RPMI8226 (cell line): ENCODE results near the gene NOP14.
"Not testable (repeated sequence)": the region's sequence is repeated elsewhere in the genome, so short reads cannot be mapped to it uniquely, and the experiment has no call there.

Experiments used
- DNase-seq: peaks from one replicate; pipeline ENCODE4 v3.0.0-alpha.2; 2015

The NOP14 gene

GRCh38 chr4:2941138-2942036 is 21.8 kb downstream of the NOP14 start:
- no peak for DNase-seq

- no peak for DNase-seq
Observed at GRCh38 chr4:2940267-2941137, 22.7 kb downstream of the NOP14 start.

GRCh38 chr4:2939383-2940243 is 23.6 kb downstream of the NOP14 start:
- no peak for DNase-seq

GRCh38 chr4:2938906-2939305 is 24.3 kb downstream of the NOP14 start:
- DNase-seq = no peak

- not testable (repeated sequence) for DNase-seq
Observed at GRCh38 chr4:2938411-2938810, 24.8 kb downstream of the NOP14 start.

DNA sequence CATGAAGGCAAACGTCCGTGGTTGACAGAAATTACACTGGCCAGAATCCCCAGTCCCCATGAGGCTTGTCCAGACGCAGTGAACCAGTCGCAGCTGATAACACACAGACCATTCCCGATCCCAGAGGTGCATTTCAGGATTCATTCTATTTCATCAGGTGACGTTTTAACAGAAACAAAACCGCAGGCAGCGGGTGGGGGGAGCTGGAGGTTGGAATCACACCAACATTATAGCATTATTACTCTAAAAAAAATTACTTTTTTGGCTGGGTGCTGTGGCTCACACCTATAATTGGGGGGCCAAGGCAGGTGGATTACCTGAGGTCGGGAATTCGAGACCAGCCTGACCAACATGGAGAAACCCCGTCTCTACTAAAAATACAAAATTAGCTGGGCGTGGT is 25.2 kb downstream of the NOP14 start:
- DNase-seq = no peak

DNA sequence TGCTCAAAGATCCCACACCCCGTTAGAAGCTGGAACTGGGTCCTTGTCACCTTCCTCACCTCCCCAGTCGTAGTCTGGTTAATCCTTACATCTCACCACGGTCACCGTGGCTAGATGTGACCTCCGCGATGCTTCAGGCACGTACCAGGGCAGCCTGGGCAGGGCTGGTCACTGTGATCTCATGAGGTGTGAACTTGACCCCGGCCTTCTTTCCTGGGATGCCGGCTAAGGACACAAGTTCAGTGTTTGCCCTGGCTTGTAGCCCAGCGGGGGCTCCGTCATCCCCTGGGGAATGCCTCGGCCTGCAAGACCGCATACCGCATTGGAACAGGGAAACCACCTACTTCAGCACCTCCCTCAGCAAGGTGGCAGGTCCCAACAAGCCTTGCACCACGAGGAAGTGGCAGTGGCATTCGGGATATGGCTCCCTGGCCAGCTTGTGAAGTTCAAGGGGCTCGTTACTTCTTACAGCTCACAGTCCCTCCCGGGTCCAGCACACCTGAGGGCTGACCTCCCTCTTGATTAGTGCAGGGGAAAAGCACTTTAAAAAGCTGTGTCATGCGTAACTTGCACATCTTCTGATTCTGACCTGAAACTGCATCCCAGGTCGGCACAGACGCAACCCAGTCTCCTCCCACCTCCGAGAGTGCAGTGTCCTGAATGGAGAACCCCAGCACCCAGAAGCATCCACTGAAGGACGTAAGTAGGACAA is 25.9 kb downstream of the NOP14 start:
- DNase-seq = no peak

GRCh38 chr4:2936773-2937145 is 26.4 kb downstream of the NOP14 start:
- DNase-seq = peak; percentile 22

DNA sequence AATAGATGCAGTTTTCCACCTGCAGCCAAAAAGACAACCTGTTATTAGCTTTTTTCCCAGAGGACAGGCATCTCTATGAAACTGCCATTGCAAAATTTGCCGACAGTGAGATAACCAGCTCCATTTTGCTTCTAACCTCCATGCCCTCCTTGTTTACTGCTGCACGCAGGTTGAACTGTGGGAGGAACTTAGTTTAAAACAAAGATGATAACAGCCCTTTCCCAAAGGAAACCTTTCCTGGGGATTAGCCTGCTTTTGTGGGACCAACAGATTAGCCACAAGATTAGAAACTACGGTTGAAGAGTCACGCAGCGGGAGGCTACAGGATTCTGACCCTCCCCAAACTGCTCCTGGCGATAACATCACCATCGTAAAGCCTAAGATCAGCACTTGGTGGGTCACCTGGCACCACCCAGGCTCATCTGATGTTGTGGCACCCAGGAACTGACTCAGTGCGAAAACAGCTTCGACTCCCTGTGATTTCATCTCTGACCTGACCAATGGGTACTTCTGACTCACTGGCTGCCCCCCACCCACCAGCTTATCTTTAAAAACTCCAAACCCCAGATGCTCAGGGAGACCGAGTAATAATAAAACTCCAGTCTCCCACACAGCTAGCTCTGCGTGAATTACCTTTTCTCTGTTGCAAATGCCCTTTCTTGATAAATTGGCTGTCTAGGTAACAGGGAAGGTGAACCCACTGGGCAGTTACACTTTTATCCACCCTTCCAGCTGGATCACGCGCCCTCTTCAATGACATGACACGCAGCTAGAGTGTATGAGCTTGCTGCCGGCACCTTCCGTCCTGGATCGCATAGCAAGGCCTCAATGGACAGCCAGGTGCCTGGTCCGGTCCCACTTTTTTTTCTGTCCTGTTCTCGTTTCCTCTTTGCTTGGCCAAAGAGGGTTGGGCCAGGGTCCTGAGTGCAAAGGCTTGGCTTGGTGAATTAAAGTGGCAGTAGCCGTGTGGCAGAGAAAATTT is 27.2 kb downstream of the NOP14 start:
- no peak for DNase-seq

GRCh38 chr4:2934813-2935761 is 28.1 kb downstream of the NOP14 start:
- peak; percentile 92 for DNase-seq

GRCh38 chr4:2934077-2934812 is 29.0 kb downstream of the NOP14 start:
- no peak for DNase-seq

DNA sequence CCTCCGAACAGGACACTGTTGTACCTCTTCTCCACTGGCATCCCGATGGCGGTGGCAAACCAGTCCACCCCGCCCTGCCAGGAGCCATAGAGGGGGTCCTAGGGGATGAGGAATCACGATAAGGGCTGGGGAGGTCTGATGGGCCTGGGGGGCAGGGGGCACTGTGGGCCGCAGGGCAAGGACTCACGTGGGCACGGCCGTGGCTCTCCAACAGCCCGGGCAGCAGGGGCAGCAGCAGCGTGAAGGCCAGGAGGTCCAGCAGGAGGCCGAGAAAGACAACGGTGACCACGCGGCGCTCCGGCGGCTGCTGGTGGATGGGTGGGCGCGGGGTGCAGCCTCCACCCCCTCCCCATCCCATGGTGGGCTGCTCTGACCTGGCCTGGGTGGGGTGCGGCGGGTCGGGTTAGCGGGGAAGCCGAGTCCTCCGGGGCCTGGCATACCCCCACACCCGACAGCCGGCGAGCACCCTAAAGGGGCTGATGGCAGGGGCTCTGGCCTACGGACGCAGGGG is 29.6 kb downstream of the NOP14 start:
- no peak for DNase-seq

DNA sequence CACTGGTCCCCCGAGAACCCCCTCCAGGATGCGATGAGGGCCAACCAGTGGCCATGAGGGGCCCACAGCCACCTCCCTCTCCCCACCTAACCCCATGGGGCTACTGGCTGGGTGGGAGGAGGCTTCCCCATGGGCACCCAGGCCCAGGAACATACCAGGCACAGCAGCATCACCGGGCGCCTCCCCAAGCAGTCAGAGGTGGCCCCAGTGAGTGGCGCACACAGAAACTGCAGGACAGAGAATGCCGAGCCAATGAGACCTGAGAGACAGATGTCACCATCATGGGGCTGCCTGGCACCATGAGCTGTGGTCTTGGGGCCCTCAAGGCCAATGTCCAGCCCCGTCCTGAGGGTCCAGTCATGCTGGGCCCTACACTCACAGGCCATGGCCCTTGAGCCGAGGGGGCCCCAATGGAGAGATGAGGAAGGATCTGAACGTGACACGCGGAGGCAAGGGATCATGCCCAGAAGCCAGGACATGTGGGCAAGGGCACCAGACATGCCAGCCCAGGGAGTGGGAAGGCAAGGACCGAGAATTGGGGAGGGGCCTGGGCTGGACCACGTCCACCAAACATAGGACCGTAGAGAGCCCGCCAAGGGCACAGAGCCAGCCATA is 30.1 kb downstream of the NOP14 start:
- no peak for DNase-seq

DNA sequence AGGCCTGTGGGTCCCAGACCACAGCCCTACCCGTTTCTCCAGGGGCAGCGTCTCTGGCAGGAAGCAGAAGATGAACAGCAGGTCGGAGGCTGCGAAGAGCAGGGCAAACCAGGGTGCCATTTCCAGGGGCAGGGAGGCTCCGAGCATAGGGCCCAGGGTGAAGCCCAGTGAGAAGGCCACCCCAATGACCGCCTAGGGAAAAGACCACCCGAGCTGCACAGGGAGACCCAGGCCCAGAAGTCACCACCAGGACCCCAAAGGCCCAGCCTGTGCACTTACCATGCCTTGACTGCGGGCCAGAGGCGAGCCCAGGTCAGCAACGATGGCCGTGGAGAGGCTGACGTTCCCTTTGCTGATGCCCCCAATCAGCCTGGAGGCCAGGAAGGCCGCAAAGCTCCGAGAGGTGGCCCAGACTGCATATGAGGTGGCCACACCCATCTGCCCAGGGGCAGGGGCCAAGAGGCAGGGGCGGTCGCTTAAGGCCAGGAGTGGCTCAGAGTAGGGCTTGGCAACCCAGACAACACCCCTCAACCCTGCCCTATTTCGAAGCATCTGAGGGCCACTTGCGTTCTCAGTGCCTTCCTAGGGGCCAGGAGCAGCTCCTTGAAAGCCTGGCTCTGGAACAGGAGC is 30.8 kb downstream of the NOP14 start:
- DNase-seq = no peak

DNA sequence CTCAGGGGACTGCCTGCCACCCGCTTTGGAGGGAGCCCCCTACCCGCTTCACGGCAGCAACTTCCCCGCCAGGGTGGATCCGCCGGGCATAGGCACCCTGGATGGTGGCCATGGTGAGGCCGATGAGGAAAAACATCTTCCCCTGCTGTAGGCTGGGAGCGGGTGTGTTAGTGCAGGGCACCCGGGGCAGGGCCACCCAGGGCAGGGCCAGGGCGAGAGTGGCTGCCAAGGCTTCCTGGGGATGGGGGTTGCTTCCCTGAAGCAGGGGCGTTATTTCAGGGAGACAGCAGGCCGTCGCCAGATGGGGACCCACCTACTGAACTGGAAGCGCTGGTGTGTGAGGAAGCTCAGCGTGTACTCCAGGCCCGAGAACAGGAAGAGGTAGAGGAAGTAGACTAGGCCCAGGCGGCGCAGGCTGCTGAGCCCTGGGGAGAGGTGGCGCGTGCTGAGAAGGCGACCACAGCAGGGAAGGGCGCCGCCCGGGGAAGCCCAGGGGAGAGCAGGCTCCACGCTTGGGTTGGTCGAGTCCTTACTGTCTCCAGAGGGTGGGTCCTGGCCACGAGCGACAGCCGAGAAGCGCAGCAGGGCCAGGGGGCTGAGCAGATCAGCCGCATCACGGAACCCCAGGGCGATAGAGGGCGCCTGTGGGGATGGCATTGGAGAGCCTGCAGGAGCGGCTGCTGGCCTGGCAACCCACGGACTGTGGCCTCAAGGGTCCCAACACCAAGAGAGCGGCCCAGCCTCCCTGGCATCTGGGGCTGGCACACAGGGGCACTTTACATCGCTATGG is 31.5 kb downstream of the NOP14 start:
- no peak for DNase-seq

DNA sequence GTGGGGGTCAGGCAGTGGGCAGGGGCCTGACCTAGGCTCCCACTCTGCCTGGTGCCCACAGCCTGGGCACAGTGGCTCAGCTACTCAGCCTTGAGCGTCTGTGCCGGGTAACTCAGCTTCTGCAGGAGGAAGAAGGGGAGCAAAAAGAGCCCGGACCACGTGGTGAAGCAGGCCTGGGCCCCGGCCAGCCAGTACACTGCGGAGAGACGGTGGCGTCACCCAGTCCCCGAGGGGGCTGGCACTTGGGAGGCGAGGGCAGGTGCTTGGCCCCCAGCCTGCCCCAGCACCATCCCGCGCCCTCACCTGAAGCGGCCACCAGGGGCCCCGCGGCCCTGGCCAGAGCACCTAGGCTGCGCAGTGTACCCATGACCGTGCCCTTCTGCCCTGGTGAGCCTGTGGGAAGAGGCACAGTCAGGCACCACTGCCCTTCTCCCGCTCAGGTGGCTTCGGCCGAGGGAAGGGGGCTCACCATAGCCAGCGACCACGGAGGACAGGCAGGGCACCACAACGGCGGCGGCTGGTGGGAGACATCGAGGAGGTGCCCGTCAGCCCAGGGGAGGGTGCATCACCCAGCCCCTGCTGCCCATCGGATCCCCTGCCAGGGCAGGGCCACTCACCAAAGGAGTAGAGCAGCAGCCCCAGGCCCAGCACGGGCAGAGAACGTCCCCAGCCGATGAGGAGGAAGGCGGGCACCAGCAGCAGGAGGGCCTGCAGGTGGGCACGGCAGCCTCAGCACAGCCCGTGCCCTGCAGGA is 32.3 kb downstream of the NOP14 start:
- no peak for DNase-seq
